ENCODE results near the gene DONSON.

DNA sequence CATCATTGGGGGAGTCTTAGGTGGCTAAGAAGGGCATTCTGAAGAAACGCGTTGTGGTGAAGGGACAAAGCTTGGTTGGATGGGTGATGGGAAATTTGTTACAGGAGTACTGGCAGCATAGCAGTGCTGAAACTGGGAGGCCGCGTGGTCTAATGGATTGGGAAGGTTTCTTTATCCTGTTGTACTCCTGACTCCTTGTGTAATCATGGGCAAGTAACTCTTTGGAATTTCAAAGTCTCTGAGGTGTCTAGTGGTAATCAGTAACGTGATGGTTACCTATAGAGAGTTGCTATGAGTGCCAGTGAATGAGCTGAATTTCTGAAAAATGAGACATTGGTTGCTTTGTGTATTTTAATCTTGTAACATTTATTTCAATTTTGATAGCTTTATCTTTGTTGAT, 18.5 kb downstream of the DONSON start:
- no peak for TF ChIP-seq POLR2A (IDR thresholded peaks at IDR 0.05)
- TF ChIP-seq, protein P1, sequence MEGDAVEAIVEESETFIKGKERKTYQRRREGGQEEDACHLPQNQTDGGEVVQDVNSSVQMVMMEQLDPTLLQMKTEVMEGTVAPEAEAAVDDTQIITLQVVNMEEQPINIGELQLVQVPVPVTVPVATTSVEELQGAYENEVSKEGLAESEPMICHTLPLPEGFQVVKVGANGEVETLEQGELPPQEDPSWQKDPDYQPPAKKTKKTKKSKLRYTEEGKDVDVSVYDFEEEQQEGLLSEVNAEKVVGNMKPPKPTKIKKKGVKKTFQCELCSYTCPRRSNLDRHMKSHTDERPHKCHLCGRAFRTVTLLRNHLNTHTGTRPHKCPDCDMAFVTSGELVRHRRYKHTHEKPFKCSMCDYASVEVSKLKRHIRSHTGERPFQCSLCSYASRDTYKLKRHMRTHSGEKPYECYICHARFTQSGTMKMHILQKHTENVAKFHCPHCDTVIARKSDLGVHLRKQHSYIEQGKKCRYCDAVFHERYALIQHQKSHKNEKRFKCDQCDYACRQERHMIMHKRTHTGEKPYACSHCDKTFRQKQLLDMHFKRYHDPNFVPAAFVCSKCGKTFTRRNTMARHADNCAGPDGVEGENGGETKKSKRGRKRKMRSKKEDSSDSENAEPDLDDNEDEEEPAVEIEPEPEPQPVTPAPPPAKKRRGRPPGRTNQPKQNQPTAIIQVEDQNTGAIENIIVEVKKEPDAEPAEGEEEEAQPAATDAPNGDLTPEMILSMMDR (IDR thresholded peaks at IDR 0.05), result no peak

All from esophagus squamous epithelium (tissue), 4 donors.